Activated CD4-positive, alpha-beta T cell treated with anti-CD3 and anti-CD28 coated beads, Interleukin-2, amount 50 U/mL, for 48 hours (primary cell): ENCODE data around the gene PDXK.

Source experiments
- DNase-seq, 2 experiments: peaks; one replicate each; pipeline ENCODE4 v3.0.0-alpha.2; 2020

The PDXK gene

DNA sequence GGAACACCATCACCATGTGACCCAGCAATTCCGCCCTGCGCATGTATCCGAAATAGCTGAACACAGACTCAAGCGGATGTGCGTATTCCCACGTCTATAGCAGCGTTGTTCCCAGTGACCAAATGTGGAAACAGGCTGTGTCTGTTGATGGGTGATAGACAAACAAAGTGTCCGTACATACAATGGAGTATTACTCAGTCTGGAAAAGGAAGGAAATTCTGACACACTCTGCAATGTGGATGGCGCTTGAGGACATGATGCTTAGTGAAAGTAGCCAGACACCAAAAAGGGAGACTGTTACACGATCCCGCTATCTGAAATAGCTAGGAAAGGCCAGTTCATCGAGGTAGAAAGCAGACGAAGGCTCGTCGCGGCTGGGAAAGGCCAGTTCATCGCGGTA lies 25.8 kb downstream of the PDXK start:
- no peak for DNase-seq

DNA sequence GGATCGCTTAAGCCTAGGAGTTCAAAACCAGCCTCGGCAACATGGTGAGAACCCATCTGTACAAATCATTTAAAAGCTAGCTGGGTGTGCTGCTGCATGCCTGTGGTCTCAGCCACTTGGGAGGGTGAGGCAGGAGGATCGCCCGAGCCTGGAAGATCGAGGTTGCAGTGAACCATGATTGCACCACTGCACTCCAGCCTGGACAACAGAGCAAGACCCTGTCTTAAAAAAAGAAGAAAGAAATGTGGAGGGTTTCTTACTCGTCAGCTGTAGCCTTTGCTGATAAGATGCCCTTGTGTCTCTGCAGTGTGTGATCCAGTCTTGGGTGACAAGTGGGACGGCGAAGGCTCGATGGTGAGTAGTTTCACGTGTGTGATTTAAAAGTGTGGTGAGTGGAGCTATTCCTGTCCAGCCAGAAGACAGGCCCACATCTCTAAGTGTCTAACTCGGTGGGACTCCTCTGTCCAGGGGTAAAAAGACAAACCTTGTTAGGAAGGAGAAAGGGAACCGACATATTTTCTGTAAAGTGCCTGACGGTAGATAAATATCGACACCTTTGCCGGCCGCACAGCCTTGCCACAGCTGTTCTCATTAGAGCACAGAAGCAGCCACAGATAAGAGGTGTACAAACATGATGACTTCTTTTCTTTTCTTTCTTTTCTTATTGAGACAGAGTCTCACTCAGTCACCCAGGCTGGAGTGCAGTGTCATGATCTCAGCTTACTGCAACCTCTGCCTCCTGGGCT lies 27.0 kb downstream of the PDXK start:
- no peak for DNase-seq

DNA sequence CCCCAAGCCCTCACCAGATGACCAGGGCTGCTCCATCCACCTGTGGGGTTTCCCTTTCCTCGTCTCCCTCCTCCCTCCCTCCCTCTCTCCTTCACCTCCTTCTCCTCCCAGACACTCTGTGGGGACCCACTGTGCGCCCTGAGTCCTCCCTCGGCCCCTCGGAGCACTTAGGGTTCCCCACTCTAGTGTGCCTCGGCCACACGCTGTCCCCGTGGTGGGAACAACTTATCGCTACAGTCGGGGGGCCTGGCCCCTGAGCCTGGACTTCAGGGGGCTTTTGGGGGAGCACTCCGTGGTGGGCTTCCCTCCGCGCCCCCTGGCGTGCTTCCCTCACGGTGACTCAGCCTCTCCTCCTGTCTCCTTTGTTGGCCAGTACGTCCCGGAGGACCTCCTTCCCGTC lies 29.7 kb downstream of the PDXK start:
- no peak for DNase-seq

DNA sequence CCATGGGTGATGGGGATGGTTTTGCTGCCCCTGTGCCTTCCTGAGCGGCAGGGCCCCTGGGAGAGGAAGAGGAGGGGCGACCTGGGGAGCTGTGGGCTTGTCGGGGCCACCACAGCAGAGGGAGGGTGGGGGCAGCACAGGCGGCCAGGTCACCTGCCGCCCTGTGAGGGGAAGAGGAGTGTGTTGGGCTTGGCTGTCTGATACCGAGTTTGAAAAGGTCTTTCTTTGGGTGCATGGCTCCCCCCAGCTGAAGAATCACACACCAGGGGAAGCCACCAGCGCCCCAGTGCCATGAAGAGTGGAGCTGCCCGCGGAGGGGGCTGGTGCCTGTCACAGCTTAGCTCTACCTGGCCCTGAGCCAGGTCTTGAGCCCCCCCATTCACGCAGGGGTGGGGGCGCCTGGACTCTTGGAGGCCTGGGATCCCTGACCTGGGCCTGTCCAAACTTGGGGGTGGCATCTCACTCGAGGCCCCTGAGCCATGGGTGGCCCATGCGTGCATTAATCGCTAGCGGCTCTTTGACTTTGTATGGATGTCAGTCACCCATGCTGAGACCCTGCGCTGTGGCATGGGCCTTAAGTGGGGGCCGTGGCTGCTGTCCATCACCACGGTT lies 30.8 kb downstream of the PDXK start:
- no peak for DNase-seq

DNA sequence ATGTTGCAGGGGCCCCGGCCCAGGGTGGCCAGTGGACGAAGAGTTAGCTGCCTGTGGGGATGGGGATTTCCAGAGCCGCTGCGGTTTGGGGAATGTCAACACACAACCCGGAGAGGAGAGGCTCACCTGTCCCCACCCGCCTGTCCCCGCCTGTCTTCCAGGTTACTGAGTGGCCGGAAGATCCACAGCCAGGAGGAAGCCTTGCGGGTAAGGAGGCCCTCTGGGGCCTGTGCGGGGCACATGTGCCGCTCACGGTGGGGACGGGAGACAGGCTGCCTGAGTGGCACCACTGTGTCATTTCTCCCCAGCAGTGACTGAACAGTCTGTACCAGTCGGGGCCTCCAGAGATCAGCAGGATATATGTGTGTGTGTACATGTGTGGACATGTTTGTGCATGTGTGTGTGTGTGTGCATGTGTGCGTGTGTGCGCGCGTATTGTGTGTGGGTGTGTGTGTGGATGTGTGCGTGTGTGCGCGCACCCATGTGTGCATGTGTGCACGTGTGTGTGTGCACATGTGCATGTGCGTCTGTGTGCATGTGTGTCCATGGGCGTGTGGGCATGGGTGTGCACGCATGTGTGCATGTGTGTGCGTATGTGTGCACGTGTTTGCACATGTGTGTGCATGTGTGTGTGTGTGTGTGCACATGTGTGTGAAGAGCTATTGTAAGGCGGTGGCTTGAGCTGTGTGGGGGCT lies 31.6 kb downstream of the PDXK start:
- no peak for DNase-seq

DNA sequence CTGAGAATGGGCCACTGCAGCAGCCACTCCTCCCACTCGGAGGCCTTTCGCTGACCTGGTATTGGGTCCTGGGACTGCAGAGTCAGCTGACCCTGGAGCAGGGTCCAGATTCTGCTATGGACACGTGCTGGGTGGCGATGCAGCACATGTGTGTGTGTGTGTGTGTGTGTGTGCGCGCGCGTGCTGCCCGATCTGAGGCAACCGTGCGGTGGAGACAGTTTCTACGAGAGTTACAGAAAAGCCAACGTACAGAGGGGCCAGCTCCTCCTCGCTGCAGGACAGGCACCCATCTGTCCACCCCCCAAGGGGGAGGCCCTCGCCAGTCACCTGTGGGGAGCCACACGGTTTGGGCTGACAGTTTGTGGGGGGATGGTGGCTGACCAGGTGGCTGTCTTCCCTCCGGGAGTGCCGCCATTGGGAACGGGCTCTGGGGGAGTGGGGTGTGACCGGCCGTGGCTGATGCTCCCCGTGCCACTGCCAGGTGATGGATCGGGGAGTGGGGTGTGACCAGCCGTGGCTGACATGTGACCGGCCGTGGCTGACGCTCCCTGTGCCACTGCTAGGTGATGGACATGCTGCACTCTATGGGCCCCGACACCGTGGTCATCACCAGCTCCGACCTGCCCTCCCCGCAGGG lies 33.1 kb downstream of the PDXK start:
- DNase-seq: no peak

DNA sequence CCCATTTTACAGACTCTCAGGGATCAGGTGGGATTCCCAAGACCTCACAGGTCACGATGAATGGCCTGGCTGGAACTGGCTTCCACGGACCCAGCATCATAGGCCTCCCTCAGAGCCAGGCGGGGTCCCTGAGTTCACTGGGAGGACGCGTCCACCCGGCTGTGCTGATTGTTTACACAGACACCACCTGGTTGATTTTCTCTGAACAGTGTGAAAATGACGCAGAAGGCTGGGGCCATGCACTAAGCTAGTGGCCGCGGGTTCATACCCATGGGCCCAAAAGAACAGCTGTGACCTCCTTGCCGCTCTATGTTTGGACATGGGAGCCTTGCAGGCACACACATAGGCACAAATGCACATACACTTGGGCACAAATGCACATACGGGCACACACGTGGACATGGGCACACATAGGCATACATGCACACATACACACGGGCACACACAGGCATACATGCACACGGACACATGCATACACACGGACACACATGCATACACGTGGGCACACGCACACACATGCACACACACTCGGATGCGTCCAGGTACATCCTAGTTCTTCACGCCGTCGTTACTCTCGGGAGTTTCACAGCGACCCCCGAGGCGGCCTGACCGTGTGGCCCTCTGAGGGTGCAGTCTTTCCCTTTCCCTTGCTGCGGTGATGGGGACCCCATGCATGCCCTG lies 34.0 kb downstream of the PDXK start:
- no peak for DNase-seq

DNA sequence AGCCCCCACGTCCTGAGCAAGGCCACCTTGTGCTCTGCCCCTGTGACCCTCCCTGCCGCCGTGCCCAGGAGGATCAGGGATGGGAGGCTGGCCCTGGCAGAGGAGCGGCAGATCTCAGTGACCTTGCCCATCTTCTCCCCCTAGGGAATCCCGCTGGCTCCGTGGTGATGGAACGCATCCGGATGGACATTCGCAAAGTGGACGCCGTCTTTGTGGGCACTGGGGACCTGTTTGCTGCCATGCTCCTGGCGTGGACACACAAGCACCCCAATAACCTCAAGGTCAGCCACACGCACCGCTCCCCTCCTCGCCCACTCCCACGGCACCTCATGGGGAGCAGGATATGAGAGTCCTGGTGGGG lies 34.5 kb downstream of the PDXK start:
- DNase-seq: no peak

DNA sequence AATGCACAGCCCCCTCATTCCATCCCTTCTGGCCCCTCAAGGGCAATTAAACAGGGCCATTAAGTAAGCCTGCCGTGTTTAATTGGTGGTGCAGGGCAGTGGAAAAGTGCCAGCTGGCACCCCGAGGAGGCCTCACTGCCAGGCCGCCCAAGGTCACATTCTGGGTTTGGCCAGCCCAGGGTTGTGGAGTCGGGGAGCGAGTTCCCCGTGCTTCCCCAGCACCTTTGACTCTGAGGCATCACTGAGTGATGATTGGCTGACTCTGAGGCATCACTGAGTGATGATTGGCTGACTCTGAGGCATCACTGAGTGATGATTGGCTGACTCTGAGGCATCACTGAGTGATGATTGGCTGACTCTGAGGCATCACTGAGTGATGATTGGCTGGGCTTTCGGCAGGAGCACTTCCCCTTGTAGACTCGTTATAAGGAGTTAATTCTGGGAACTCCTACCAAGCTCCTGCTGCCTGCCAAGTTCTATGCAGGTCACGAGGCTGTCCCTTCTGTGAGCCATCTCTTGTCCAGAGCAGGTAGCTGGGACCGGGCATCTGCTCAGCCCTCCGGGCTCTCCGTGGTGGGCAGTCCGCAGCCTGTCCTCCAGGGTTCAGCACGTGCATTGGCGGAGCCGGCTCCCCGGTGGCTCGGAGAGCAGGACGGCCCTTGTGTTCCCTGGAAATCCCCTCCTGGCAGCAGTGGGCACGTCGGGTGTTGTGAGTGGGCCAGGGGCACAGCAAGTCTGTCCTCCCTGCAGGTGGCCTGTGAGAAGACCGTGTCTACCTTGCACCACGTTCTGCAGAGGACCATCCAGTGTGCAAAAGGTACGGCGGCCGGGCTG lies 36.2 kb downstream of the PDXK start:
- DNase-seq: no peak

DNA sequence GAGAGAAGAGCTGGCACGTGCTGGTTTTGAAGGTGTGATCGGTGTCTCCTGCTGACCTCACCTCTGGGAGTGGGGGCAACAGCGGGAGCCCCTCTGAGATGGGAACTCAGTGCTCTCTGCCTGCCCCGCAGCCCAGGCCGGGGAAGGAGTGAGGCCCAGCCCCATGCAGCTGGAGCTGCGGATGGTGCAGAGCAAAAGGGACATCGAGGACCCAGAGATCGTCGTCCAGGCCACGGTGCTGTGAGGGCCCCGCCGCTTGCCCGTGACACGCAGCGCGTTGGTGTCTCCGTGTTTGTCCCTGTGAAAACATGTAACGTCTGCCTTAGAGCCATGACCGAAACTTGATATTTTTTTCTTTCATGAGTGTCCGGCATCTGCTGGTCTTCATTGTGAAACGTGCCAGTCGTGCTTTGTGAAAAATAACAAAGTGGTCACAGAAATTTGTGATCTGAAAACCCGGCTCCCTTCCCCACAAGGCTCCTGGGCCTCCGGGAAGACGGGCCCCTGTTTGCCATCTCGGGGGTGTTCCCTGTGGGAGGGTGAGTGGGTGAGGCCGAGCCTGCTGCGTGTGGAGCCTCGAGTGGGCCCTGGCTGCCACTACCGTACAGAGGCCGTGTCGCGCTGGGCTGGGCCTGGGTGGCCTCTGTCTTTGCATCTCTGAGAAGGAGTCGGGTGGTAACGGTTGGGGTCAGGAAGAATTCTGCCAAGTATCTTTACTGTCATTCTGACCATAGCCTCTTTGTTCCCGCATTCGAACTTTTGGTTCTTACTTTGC lies 37.1 kb downstream of the PDXK start:
- DNase-seq: no peak

DNA sequence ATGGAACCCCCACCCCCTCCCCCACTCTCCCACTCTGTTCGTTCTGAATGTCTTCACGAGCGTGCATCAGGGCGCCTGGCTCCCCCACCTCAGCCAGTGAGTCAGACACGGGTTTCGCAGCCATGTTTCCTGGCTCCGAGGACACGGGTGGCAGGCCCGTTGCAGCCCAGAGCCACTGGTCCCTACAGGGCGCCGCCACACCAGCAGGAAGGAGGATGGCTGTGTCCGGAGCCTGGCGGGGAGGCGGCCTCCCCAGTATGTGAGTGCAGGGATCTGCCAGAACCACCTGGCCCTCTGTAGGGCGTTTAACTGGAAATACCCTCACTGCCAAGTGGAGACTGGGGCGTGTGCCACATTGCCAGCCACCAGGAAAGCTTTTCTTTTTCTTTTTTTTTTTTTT lies 38.7 kb downstream of the PDXK start:
- no peak for DNase-seq

DNA sequence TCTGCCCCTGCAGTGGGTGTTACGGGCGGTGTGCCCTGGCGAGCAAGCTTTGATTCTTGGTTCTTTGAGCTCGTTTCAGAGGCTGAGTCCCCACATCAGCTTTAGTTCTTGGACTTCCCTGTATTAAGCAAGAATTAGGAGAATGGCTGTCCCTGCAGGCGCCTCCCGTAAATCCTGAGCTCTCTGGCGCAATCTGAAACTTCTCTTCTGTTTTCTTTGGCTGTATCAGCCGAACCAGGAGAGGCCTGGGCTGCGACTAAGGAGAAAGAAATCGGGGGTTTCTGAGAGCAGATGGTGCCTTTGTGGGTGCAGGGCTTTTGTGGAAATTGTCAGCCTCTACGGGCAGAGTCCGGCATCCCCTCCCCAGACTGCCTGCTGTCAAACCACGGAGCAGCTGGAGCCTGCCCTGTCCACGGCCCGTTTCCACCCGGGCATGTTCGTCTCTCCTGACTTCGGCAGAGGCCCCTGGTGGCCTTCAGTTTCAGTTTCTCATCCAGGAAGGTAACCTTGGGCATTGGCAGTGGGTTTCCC lies 39.2 kb downstream of the PDXK start:
- no peak for DNase-seq

DNA sequence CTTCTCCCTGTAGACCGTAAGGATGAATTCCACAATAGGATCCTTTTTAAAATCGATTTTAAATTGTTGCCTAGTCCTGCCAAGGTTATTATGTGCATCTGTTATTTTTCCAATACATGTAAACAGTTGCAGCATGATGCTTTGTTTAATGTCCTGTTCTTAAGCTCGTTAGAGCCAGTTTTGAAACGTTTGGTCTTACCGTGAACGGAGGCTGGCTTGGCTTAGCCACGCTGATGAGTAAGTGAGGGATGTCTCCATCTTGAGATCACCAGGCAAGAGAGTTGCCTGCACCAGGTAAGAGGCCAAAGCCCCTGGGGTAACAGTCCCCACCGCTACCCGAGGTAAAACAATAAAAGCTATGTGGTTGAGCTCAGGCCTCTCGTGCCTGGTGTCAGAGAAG lies 39.9 kb downstream of the PDXK start:
- DNase-seq: no peak

DNA sequence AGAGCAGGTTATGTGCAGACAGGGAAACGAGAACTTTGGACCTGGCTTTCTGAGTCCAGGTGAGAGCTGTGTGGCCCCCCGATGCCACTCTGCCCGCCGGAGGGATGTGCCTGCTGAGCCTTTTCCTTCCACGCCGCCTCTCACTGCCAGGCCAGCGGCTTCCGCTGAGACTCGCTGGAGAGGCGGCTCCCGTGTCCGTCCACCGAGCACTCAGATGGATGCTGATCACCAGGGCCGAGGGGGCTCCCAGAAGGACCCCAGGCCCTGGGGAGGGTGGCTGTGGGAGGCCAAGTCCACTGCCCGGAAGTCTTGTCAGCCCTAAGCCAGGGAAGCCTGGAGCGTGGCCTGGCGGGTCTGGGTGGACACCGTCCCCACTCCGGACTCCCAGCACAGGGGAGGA lies 40.7 kb downstream of the PDXK start:
- no peak for DNase-seq

DNA sequence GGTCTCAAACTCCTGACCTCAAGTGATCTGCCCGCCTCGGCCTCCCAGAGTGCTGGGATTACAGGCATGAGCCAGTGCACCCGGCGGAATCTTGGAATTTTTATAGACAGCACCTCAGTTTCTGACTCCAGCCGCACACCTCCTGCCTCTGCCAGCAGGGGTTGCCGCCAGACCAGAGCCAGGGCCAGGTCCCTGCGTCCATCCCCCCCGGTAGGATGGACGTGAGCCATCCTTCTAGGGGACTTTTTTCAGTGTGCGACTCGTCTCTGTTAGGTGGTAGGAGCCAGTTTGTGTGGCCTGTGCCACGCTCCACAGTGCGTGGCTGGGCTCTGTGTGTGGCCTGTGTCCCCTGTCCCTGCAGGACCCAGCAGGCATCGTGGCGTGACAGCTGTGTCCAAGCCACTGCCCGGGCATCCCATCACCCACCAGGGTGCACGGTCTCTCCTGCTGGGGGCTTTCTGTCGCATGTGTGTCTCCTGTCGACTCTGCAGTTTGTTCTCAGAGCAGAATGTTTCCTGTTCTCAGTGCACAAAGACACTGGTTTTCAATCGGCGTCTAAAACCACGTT lies 41.5 kb downstream of the PDXK start:
- no peak for DNase-seq

DNA sequence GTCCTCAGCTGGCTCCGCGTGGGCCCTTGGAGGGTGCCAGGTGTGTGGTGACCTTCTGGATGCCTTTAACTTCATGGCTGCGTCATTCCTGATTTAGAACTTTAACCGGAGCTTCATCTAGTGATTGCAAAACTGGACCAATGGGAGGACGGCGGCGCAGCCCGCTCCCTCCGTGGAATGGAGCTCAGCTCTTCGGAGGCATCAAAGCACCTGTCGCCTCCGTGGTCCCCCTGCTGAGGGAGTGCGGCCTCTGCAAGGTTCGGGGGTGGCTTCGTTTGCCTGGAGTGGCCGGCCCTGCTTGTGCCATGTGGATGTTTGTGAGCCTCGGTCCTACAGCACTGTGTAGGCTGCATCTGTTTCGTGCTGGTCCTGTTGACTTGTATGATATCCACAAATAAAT lies 43.0 kb downstream of the PDXK start:
- DNase-seq: no peak

DNA sequence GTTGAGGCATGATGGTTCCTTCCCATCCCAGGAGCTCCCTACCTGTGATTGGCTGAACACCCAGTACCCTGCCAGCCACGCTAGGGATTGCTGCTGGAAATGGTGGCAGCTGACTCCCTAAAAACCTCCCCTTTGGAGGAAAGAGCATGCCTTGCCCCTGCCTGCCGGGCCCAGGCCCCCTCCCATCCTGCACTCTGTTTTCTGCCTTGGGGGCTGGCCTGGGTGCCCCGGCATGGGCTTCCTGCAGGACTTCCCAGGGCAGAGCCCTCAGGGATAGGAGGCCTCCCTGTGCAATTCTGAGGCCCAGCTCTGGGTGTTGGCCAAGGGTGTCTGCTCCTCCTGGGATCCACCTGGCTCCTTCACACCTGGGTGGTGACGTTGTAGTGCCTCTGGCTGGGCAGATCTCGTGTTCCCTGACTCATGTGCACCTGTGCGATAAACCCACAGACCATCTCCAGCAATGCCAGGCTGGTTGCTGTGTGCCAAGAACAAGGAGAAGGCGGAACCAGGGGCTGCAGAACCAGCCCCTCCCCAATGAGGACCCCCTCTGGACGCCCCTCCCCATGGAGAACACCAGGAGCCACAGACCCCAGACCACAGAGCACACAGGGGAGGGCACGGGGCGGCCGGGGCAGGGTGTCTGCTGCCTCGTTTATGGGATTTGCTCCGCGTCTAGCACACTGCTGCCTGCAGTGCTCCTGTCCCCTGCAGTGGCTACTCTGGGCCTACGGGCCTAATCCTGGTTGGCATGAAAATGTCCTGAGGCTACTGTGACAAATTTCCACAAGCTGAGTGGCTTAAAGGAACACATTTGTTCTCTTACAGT lies 43.6 kb downstream of the PDXK start:
- no peak for DNase-seq

DNA sequence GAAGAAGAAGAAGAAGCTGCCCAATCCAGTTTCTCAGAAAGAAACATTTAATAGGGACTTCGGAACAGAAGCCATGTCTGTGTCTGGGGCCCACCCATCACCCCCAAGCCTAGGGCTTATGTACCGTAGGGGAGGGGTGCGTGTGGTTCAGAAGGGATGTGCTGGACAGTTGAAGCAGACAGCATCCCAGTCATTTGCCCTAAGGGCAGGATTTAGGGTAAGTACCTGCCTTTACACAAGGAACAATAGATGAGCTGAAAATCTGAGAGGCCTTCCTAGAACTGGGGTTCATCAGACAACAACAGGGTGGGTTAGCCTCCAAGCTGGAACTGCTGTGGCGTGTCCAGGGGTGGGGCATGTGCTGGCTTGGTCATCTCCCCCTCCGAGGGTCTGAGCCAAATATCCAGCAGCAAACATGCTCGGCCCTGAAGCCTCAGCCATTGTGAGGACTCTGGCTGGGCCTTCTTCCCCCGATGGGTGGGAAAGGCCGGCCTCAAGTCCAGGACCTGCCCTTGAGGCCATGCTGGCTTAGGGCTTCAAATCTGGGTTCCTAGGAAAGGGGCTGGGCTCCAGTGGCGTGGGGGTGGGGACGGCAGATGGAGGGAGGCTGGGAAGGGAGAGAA lies 45.1 kb downstream of the PDXK start:
- DNase-seq: no peak
